NCI-H2171 (cell line): Measurements from ENCODE around the gene CLEC9A.
"Not testable (repeated sequence)": the region's sequence is repeated elsewhere in the genome, so short reads cannot be mapped to it uniquely, and the experiment has no call there.

Experiments used
- DNase-seq: peaks from one replicate; lab custom pipeline; 2025; lab: John Stamatoyannopoulos, UW

CLEC9A gene

DNA sequence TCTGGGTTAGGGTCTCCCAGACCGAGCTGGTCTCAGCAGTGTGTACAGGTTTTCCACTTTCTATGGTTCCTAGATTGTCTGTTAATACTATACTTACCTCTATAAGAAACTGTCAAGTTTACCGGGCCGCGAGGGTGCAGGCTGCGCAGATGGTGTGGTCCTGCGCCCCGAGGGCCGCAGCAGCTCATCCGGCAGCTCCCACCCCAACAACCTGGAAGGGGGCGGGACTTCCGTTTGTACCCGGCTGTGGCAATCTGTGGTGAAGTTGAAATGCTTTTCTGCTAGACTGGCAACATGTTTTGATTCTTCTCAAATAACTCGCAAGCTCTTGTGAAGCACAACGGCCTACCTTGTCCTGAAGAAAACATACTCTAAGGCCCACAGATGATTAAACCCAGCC, at the start of gene CLEC9A:
Gene CLEC9A (plus strand): TSS at position 237 of the 400 bp plus-strand sequence. CDS start 22,006 bp downstream, outside the sequence.
- DNase-seq, result no peak

DNA sequence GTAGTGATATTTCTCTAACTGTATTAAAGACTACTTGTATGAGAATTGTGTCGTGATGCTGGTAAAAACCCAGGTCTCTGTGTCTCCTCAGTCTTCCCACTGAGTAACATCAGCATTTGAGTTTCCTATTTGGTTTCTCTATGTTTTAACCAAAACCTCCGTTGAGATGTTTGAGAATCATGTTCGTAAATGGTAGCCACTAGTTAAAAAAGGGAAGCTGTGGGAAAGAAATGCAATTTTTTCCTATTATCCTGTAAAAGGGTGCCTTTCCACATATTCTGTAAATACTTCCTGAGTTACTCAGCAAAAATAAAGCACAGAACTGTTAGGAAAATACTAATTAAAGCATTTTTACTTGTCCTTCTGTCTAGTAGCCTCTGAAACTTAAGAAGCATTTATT, 38.6 kb upstream of the CLEC9A start:
- DNase-seq, result no peak

DNA sequence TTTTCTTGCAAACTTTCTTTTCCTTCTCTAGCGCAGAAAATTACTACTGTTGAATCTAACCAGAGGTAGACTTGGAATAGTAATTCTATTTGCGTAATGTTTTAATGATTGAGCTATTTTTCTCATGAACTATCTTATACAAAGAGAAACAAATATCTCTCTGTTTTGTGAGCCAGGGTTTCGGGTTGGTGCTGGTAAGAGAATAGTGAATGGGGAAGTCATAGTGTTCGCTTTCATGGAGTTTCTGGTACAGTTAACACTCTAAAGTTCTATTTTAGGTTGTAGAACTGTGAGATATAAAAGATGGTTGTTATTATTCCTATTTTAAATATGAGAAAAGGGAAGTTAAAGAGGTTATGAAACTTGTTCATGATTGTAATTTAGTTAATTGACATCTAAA, 38.2 kb upstream of the CLEC9A start:
- no peak for DNase-seq

DNA sequence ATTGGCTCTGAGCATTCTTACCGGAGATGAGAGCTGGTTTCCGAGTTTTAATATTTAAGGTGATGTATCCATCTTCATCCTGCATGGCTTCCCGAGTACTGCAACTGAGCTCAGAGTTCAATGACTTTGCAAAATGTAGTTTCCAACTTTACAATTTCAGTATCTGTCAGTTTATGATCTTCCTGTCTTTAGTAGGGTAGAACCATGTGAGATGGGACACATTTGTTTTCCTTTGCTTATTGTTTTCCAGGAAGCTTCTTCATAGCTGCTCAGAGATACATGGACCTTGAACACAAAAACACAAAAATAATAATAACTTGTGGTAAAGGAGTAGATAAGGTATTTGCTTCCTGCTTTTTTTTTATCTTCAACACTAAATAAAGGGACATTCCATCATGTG, 31.5 kb upstream of the CLEC9A start, which contains the start of gene CLEC1B:
Gene CLEC1B (minus strand): TSS at position 106 of the 400 bp plus-strand sequence. CDS start 21 bp downstream, at position 85.
- no peak for DNase-seq

DNA sequence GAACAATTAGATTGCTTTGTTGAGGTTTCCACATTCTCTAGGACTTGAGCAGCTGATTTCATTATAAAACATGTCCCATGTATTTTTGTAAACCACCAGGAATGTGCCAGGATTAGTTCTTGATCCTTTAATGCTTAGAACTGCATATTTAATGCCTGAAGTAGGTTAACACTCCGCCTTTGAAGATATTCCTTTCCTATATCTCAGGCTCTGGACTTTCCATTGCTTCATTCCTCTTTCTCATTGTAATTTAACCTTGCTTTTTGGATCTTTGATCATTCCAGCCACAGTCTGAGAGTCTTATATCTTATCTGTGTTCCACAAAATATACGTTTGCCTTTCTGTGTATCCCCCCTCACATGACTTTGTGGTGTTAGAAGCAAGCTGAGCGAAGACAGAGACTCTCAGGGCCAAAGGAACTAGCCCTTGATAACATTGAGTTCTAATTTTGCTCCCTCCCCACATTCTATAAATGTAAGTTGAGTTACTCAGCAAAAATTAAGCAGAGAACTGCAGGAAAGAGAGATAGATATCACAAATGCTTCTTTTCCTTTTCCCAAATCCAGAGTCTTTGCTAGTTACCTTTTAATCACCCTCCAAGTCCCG, 29.2 kb upstream of the CLEC9A start:
- no peak for DNase-seq

DNA sequence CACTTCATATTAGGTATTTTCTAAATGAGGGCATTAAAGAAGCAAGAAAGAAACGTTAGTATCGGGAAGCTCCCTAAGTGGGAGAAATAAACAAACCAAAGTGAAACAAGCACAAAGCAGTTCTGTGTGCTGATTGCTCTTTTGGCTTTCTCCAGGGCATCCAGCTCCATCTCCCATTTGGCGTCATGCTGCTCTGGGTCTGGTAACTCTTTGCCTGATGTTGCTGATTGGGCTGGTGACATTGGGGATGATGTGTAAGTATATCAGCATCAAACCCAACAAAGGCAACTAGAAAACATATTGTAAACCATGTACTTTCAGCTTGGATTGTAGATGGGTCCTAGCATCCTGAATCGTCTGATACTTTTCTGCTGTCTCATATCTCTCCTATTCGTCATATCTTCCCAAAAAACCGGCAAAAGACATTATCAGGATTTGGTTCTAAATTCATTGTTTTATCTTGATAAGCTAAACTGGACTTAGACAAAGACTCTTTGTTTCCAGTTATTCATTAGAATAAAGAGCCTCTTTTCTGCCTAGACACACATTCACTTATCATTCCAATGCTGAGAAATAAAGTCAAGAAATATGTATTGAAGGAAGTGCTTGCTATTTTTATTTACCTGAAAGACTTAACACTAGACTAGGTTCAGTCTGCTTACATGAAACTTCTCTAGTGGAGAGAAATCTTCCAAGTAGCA, 17.7 kb upstream of the CLEC9A start:
- DNase-seq, result no peak

DNA sequence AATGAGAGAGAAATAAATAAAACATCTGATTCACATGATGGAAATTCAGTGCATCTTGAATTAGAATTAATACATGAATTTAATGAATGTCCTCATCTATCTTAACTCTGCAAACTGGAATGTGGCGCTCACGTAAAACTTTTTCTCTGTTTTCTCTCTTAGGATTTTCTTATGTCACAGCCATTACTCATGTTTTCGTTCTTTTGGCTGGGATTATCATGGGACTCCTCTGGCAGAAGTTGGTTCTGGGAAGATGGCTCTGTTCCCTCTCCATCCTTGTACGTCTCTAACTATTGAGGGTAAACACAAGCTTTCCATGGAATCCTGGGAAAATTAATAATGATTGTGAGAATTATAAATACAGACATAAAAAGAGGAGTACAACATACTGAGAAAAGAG, 15.0 kb upstream of the CLEC9A start:
- DNase-seq, result no peak

DNA sequence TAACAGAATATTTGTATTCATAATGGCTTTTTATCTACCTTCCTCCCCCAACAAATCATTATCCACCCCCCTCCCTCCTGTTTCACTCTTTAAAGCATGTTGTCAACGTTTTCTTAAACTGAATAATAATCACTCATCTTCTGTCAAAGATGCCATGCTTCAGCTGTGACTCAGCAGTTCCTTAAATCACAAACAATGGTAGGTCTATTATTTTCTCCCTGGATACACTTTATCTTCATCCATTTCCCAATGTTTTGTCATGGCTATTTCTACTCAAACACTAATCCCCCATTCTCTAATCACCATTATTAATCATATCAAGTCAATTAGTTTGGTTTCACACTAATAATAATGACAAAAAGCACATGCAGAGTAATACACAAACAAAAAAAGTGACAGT, 13.6 kb upstream of the CLEC9A start:
- no peak for DNase-seq

DNA sequence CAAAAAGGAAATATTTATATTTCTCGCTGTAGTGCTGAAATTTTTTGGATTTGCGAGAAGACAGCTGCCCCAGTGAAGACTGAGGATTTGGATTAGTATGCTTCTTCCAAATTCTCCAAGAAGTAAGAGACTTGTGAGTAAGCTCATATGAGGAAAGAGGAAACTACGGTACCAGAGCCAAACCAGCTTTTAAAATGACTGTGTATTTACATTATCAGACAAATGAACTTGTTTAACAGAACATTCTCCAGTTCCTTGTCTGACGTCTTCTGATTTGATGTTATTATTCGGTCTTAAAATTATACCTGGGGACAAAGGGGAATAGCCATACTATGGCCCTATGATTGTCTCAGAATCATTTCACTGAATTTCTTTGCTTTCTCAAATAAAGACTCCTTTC, 12.1 kb upstream of the CLEC9A start:
- DNase-seq, result no peak

DNA sequence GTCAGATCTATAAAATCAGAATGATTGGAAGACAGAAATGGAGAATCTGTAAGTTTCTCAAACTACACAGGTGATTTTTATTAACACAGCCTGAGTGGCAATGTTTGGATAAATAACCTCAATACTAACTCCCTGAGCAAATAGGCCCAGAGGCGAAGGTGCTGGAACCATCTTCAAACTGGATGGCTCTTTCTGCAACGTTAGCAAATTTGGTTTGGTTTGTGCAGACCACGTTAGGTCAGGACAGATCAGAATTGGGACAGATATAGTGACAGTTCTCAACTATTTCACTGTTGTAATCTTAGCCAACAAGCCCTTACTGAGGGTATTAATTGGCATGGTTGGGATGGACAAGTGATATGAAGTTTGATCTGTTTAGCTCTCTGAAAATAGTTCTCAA, 9.1 kb upstream of the CLEC9A start:
- no peak for DNase-seq

DNA sequence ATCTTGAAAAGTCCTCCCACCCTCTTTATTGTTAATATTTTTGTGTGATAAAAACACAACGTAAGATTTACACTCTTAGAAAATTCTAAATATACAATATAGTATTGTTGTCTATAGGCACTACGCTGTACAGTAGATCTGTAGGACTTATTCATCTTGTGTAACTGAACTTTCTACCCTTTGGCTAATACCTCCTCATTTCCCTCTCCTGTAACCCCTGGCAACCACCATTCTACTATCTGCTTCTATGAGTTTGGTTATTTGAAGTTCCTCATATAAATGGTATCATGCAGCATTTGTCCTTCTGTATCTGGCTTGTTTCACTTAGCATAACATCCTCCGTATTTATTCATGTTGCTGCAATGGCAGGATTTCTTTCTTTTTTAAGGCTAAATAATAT, 5.2 kb upstream of the CLEC9A start:
- no peak for DNase-seq

DNA sequence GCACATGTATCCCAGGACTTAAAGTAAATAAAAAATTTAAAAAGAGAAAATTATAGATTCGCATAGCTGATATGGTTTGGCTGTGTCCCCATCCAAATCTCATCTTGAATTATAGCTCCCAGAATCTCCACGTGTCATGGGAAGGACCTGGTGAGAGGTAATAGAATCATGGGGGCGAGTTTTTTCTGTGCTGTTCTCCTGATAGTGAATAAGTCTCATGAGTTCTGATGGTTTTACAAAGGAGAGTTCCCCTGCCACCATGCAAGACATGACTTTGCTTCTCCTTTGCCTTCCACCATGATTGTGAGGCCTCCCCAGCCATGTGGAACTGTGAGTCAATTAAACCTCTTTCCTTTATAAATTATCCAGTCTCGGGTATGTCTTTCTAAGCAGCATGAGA, 3.8 kb upstream of the CLEC9A start:
- not testable (repeated sequence) for DNase-seq

DNA sequence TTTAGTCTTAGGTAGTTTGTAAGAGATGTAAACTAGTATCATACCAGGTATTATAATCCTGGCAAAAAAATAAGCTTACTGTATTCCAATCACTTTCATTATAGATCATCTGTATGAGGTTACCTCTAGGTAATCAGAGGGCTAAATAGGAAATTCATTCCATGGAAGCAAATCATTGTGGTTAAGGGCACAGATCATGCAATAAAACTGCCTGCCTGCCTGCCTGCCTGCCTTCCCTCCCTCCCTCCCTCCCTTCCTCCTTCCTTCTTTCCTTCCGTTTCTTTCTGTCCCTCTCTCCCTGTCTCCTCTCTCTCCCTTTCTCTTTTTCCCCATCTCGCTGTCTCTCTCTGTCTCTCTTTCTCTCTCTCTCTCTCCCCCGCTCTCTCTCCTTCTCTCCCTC, 3.2 kb upstream of the CLEC9A start:
- no peak for DNase-seq

DNA sequence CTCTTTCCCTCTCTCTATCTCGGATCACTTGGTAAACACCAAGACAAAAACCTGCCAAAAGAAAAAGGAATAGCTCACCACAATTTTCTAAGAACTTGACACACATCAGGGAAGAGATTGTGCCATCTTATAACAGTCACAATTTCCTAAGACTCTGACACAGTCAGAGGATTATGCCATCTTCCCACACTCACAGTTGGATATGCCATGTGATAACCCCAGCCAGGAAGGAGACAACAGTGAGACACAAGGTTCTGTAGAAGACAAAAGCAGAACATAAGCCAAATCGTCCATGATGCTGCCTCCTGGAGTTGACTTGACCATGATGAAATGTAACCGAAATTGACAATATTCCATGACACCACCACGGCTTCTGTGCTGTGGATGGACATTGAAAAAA, 2.8 kb upstream of the CLEC9A start:
- no peak for DNase-seq

DNA sequence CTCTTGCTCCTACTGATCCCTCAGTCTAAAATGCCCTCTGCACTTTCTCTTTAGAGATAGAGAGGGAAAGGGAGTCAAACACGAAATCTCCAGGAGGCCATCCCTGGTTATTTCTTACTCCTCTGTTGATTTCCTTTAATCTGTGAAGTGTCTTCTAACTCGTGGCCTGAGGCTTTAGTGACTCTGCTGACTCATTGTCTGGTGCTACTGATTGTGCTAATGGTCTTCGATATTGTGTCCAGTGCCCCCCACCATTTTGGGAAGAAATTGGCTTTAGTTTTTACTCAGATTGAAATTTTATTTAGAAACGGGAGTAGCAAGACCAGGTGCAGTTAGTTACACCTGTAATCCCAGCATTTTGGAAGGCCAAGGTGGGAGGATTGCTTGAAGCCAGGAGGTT, 839 bp downstream of the CLEC9A start:
- DNase-seq, result no peak

DNA sequence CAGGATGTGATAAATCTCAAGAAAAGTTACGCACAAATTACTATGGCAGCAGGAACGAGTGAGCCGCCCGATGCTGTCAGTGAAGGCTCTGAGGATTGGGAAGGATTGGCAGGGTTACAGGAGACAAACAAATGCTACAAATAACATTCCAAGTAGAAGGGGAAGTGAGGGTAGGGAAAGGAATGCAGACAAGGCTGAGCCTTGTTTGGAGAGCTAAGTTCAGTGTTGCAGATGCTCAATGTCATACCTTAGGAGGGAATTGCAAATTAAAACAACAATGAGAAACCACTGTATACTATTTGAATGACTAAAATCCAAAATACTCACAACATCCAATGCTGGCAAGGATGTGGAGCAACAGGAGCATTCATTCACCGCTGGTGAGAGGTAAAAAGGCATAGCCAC, 1.3 kb downstream of the CLEC9A start:
- DNase-seq, result no peak

DNA sequence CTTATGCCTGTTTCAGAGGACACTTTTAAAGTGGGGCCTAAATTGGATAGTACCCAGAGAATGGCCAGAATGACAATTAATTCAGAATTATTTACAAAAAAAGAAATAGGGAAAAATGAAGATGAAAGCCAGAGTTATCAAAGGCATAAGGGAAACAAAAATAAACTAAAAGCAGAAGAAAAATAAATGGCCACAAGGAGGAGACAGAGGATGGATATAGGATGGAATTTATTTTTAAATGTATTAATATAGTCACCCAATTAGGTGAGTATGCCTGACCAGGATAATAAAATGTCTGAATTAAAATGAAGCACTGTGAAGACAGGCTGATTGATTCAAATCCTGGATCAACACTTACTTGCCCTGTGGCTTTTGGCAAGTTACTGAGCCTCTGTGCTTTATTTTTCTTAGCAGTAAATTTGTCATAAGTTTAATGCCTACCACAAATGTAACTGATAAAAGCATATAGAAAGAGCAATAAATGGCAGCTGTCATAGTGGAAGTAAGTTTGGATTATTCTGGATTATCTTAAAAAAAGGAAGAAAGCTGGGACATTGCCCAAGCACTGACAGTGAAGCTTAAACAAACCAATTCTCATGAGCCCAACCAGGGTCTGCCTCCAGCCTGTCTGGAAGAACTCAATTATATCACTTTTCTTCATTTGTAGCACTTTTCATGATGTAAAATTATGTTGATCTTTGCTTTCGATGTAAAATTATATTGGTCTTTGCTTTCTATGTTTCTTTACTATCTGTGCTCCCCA, 3.5 kb downstream of the CLEC9A start:
- DNase-seq, result no peak

DNA sequence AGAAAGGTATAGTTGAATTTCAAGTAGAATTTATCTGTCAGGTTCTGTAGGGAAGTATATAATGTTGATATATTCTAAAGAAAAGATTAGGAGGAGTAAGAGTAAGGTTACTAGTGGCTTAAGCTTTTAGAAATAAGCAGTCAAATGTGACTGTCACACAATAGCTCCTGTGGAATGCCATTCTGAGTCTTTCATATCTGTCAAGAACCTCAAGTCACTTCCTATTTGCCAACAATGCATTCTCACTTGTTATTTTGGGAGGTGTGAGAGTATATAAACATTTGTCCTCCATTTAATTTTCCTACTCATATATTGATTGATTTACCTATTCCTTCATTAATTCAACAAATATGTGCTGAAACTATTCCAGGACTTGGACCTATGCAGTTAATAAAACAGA, 11.7 kb downstream of the CLEC9A start:
- DNase-seq, result no peak

DNA sequence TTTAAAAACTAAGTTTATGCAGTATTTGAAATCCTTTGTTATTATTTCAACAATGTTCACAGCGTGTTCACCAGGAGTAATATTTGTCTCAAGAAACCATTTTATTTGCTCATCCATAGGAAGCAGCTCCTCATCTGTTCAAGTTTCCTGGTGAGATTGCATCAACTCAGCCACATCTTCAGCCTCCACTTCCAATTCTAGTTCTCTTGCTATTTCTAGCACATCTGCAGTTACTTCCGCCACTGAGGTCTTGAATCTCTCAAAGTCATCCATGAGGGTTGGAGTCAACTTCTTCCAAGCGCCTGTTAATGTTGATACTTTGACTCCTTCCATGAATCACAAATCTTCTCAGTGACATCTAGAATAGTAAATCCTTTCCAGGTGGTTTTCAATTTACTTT, 18.0 kb downstream of the CLEC9A start:
- no peak for DNase-seq

DNA sequence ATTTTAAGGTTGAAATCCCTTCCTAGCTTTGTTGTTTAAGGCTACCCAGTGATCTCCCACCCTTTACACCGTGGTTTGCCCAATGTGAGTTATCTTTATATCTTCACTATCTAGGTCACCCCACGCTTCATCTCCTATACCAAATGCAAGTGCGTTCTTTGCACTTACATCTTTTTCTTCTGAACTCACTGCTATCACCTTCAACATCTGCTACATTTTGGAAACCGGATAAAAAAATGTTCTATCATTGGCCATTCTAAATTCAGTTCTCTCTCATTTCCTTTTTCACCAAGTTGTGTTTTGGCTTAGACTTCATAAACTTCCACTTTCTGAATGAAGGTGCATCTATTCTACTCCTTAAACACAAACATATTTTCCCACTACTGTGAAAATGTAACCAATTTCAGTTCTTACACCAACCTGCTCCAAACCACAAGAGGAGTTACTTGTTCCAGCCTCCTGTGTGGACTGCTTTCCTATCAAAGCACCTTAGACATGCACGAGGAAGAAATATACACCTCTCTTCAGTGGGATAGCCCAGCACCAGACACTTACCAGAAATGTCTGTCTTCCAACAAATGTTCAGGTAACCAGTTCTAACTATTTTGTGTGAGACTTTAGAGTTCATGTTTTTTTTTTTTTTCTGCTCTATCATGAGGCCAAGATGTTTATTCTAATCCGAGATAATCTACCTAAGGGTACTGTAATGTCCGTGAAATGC, 21.9 kb downstream of the CLEC9A start:
- DNase-seq, result no peak

DNA sequence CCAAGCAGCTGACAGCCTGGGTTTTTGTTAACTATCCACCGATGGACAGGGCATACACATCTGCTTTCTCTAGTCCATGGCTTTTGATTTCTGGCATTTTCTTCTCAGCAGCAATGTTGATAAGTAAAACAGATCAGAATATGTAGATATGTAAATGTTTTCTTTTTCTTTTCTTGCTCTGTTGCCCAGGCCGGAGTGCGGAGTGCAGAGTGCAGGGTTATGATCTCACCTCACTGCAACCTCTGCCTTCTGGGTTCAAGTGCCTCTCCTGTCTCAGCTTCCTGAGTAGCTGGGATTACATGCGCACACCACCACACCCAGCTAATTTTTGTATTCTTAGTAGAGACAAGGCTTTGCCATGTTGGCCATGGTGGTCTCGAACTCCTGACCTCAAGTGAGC, 27.9 kb downstream of the CLEC9A start:
- DNase-seq, result no peak

DNA sequence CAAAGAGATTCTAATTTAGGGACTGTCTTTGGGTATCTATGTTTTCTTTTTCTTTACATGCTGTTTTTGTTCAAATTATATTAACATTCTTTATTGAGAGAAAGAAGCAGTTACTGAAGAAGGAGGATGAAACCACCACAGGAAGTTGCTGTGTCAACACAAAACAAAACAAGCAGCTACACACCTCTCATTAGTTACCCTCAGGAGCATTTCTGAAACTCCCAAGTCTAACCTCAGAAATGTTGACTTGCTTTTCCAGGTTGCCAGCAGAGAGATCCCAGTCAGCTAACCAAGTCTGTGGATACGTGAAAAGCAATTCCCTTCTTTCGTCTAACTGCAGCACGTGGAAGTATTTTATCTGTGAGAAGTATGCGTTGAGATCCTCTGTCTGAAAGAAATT, 34.8 kb downstream of the CLEC9A start:
- DNase-seq, result no peak

DNA sequence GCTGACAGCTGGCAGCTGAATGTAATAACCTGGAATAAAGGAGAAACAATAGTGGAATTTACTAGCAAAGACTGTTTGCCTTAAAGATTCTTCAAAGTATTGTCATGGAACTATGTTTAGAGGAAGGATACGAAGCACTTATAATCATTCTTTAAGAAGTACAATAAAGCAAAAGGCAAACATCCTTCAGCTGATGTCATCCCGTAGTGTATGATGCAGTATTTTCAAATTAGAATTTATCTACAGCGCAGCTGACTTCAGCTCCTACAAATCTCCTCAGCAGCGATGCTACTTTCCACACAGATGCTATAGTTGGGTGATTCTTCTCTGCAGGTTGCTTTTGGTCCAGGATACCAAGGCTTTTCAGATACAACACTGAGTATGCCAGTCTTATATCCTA, 36.8 kb downstream of the CLEC9A start:
- DNase-seq, result no peak
